Astrocyte (in vitro differentiated cells and primary cell): Measurements from ENCODE around the gene HOMER3.

Experiments
- CTCF ChIP-seq: IDR thresholded peaks from 2 replicates; pipeline ENCODE4 v1.5.1; 2011; ENCODE audit warnings: low read depth, mild to moderate bottlenecking, inconsistent platforms, low read length, moderate library complexity; ENCODE audit not compliant: insufficient read depth
- EZH2 ChIP-seq: IDR thresholded peaks from 2 replicates; pipeline ENCODE4 v1.6.1; 2012; ENCODE audit warnings: mild to moderate bottlenecking, low read length, inconsistent platforms; ENCODE audit not compliant: insufficient read depth

- TF ChIP-seq CTCF (no peak), EZH2 (no peak)
These were observed 21.2 kb downstream of the HOMER3 start for GRCh38 chr19:18919900-18920214.
